ENCODE results near the gene KIAA1328. TPM values are rescaled to one million over a fixed set of nuclear protein-coding genes. Genes with fewer than 3 reads are reported as not detected.
"Not testable (repeated sequence)": the region's sequence is repeated elsewhere in the genome, so short reads cannot be mapped to it uniquely, and the experiment has no call there.

The KIAA1328 gene
- total RNA-seq, 4 donors from 2014 or later: 12.3 to 16.6 (median 13.1) TPM

- TF ChIP-seq POLR2AphosphoS5 (IDR thresholded peaks at IDR 0.05) (no peak), POLR2A (IDR thresholded peaks at IDR 0.05; ENCODE audit: low read depth) (no peak)
These were observed 70.4 kb downstream of the KIAA1328 start for GRCh38 chr18:36899289-36899688.

GRCh38 chr18:36900466-36900865, 71.5 kb downstream of the KIAA1328 start:
- Histone ChIP-seq H3K27ac (replicated peaks in 1 of 4) (no peak overlapping the region), H3K9me3 (peaks cover 0 to 6% (median 0%) of the 10 kb centered on the region in 4 donors), H3K4me1 (peaks cover 0 to 8% (median 5%) of the 10 kb centered on the region in 4 donors), H3K27me3 (no peaks in the 10 kb centered on the region), H3K4me3 (no peak overlapping the region), H3K36me3 (no peaks in the 10 kb centered on the region)
- TF ChIP-seq EP300 (IDR thresholded peaks at IDR 0.05) (no peak), CTCF (IDR thresholded peaks at IDR 0.05) (no peak), POLR2A (IDR thresholded peaks at IDR 0.05; ENCODE audit: low read depth) (no peak)
- DNase-seq (ENCODE audit: extremely low spot score): no peak
- intact Hi-C loops (cut with DNase I): no loop called here
- WGBS: 98% methylated on average over 4 of the region's 4 CpGs

More at GRCh38 chr18:36899289-36899688, 70.4 kb downstream of the KIAA1328 start:
- WGBS: 89% methylated on average over 3 of the region's 3 CpGs
- H3K4me3 ChIP-seq: no peak overlapping the region
- H3K9me3 ChIP-seq: peaks cover 0 to 6% (median 0%) of the 10 kb centered on the region in 4 donors
- no peaks in the 10 kb centered on the region for H3K27me3 ChIP-seq
- H3K4me1 ChIP-seq: peaks cover 0 to 8% (median 5%) of the 10 kb centered on the region in 4 donors
- H3K36me3 ChIP-seq: no peaks in the 10 kb centered on the region
- no peak for DNase-seq (ENCODE audit: extremely low spot score)
- intact Hi-C loops (cut with DNase I): no loop called here
- no peak overlapping the region for H3K27ac ChIP-seq (replicated peaks in 1 of 4)

GRCh38 chr18:36901277-36901701, 72.4 kb downstream of the KIAA1328 start:
- WGBS: 47% methylated on average over 1 of the region's 1 CpG
- peaks cover 0 to 6% (median 0%) of the 10 kb centered on the region in 4 donors for H3K9me3 ChIP-seq
- TF ChIP-seq POLR2AphosphoS5 (IDR thresholded peaks at IDR 0.05): no peak
- no peak for TF ChIP-seq EP300 (IDR thresholded peaks at IDR 0.05)
- TF ChIP-seq CTCF (IDR thresholded peaks at IDR 0.05): no peak
- no peak for TF ChIP-seq POLR2A (IDR thresholded peaks at IDR 0.05; ENCODE audit: low read depth)
- H3K27me3 ChIP-seq: no peaks in the 10 kb centered on the region
- no peak overlapping the region for H3K4me3 ChIP-seq
- no peak for DNase-seq (ENCODE audit: extremely low spot score)
- intact Hi-C loops (cut with DNase I): no loop called here
- peaks cover 0 to 8% (median 5%) of the 10 kb centered on the region in 4 donors for H3K4me1 ChIP-seq
- no peak overlapping the region for H3K27ac ChIP-seq (replicated peaks in 1 of 4)
- no peaks in the 10 kb centered on the region for H3K36me3 ChIP-seq

- Histone ChIP-seq H3K4me1 (peaks cover 0 to 8% (median 5%) of the 10 kb centered on the region in 4 donors), H3K27me3 (no peaks in the 10 kb centered on the region), H3K27ac (replicated peaks in 1 of 4) (no peak overlapping the region), H3K4me3 (no peak overlapping the region), H3K36me3 (no peaks in the 10 kb centered on the region), H3K9me3 (peaks cover 0 to 6% (median 0%) of the 10 kb centered on the region in 4 donors)
- no peak for DNase-seq (ENCODE audit: extremely low spot score)
- no peak for TF ChIP-seq POLR2AphosphoS5 (IDR thresholded peaks at IDR 0.05)
- no peak for TF ChIP-seq POLR2A (IDR thresholded peaks at IDR 0.05; ENCODE audit: low read depth)
- TF ChIP-seq CTCF (IDR thresholded peaks at IDR 0.05): no peak
- no peak for TF ChIP-seq EP300 (IDR thresholded peaks at IDR 0.05)
- intact Hi-C loops (cut with DNase I): no loop called here
- WGBS: 96% methylated on average over 3 of the region's 3 CpGs
These were observed 74.4 kb downstream of the KIAA1328 start for GRCh38 chr18:36903215-36903928.

GRCh38 chr18:36905571-36905970, 76.6 kb downstream of the KIAA1328 start:
- Histone ChIP-seq H3K4me3 (no peak overlapping the region), H3K27ac (replicated peaks in 1 of 4) (no peak overlapping the region), H3K9me3 (no peaks in the 10 kb centered on the region), H3K36me3 (no peaks in the 10 kb centered on the region), H3K27me3 (no peaks in the 10 kb centered on the region), H3K4me1 (peaks cover 0 to 8% (median 5%) of the 10 kb centered on the region in 4 donors)
- intact Hi-C loops (cut with DNase I): no loop called here
- DNase-seq (ENCODE audit: extremely low spot score): no peak
- TF ChIP-seq CTCF (IDR thresholded peaks at IDR 0.05) (no peak), POLR2A (IDR thresholded peaks at IDR 0.05; ENCODE audit: low read depth) (no peak), EP300 (IDR thresholded peaks at IDR 0.05) (no peak), POLR2AphosphoS5 (IDR thresholded peaks at IDR 0.05) (no peak)

- DNase-seq (ENCODE audit: extremely low spot score); H3K36me3 ChIP-seq; intact Hi-C loops (cut with DNase I); H3K27me3 ChIP-seq; H3K4me3 ChIP-seq; H3K4me1 ChIP-seq; H3K27ac ChIP-seq (replicated peaks in 1 of 4); H3K9me3 ChIP-seq: not testable (repeated sequence)
- 98% methylated on average over 4 of the region's 4 CpGs for WGBS
These were observed 80.4 kb downstream of the KIAA1328 start for GRCh38 chr18:36909282-36909681.
